ENCODE data around the gene IL1A. TPM values are rescaled to one million over a fixed set of nuclear protein-coding genes. Genes with fewer than 3 reads are reported as not detected.
A peak's percentile ranks its signal among the peaks of the same experiment; 100 is the strongest.

The IL1A gene
- total RNA-seq, 1 donor, result 0.43 TPM

- peak; percentile 82 for DNase-seq (ENCODE audit: low read depth)
- peak; percentile 99 for TF ChIP-seq CTCF (IDR thresholded peaks at IDR 0.05; ENCODE audit: insufficient read depth, low read depth, low read length)
- H3K4me3 ChIP-seq (ENCODE audit: low read depth, low read length), result no peak overlapping the region
Measured at GRCh38 chr2:112749755-112750559, 34.3 kb downstream of the IL1A start.

DNA sequence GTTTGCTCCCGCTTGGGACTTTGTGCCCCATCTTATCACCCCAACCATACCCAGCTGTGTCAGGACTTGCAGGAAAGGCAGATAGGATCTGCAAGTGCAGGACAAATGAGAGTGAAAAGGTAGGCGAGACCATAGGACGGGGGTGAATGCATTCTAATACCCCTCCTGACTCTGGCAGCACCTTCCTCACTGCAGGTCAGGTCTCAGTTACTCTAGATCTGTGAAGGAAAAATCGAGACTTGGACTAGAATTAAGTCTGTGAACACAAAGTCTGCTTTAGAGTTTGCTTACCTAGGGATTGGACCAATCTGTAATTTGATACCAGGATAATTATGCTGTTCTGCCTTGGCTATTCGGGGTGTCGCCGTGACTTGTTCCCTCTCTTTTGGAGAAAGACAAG lies 43.8 kb downstream of the IL1A start:
- no peak overlapping the region for H3K4me3 ChIP-seq (ENCODE audit: low read depth, low read length)
- no peak for TF ChIP-seq CTCF (IDR thresholded peaks at IDR 0.05; ENCODE audit: insufficient read depth, low read depth, low read length)
- DNase-seq (ENCODE audit: low read depth), result no peak

GRCh38 chr2:112737542-112738232 lies 46.6 kb downstream of the IL1A start:
- no peak for TF ChIP-seq CTCF (IDR thresholded peaks at IDR 0.05; ENCODE audit: insufficient read depth, low read depth, low read length)
- no peak overlapping the region for H3K4me3 ChIP-seq (ENCODE audit: low read depth, low read length)
- DNase-seq (ENCODE audit: low read depth), result no peak

DNA sequence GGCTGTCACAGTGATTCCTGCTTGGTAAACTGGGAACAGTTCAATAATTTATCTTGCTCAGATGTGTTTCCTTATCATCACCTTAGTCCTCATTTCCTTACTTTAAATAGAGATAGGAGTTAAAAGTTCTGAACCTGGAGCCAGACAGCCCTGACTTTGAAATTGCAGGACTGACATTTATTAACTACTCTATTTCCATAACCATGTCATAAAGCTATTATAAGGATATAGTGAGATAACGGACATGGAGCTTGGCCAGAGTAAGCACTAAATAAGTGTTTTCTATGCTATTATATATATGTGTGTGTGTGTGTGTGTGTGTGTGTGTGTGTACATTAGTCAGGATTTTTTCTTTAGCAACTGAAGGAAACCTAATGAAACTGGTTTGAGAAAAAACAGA lies 50.4 kb downstream of the IL1A start:
- no peak for DNase-seq (ENCODE audit: low read depth)

DNA sequence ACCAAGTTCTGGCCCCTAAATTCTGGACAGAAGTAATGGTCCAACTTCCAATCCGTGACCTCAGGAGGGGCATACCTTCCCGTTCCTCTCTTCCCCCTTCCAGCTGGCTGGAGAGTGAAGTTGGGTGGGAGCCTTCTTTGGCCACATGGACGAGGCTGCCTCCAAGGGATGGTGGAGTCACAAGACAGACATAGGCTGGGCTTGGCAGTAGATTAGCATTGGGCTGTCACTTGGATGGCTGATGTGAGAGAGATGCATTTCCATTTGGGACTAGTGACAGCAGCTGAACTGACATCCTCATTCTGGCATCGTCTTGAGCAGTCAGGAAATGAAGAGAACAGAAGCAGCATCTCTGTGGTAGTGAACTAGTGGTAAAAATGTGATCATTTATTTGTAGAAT lies 50.8 kb downstream of the IL1A start:
- DNase-seq (ENCODE audit: low read depth), result no peak
- no peak overlapping the region for H3K4me3 ChIP-seq (ENCODE audit: low read depth, low read length)
- no peak for TF ChIP-seq CTCF (IDR thresholded peaks at IDR 0.05; ENCODE audit: insufficient read depth, low read depth, low read length)

More for the DNA sequence above, 50.4 kb downstream of the IL1A start:
- H3K4me3 ChIP-seq (ENCODE audit: low read depth, low read length), result no peak overlapping the region
- no peak for TF ChIP-seq CTCF (IDR thresholded peaks at IDR 0.05; ENCODE audit: insufficient read depth, low read depth, low read length)

- no peak for DNase-seq (ENCODE audit: low read depth)
- TF ChIP-seq CTCF (IDR thresholded peaks at IDR 0.05; ENCODE audit: insufficient read depth, low read depth, low read length), result no peak
Measured at GRCh38 chr2:112731479-112731878, 52.8 kb downstream of the IL1A start.

More at GRCh38 chr2:112731479-112731878, 52.8 kb downstream of the IL1A start:
- no peak overlapping the region for H3K4me3 ChIP-seq (ENCODE audit: low read depth, low read length)
